NCI-H187 treated with DMSO at 0.1 percent for 48 hours (cell line): ENCODE results near the gene STX8.

Source experiments
- DNase-seq: peaks from one replicate; lab custom pipeline; 2025; lab: John Stamatoyannopoulos, UW

Gene STX8

GRCh38 chr17:9443811-9444210, 131.8 kb downstream of the STX8 start:
- no peak for DNase-seq

GRCh38 chr17:9439851-9440250, 135.8 kb downstream of the STX8 start:
- no peak for DNase-seq

- no peak for DNase-seq
Measured at GRCh38 chr17:9436630-9437029, 139.0 kb downstream of the STX8 start.

GRCh38 chr17:9435165-9435564, 140.5 kb downstream of the STX8 start:
- DNase-seq: no peak

GRCh38 chr17:9434642-9435057, 141.0 kb downstream of the STX8 start:
- DNase-seq: no peak

- DNase-seq: no peak
Measured at GRCh38 chr17:9432934-9433421, 142.6 kb downstream of the STX8 start.

- no peak for DNase-seq
Measured at GRCh38 chr17:9432134-9432885, 143.3 kb downstream of the STX8 start.

GRCh38 chr17:9431620-9432019, 144.0 kb downstream of the STX8 start:
- DNase-seq: no peak

- DNase-seq: no peak
Measured at GRCh38 chr17:9427465-9428315, 147.9 kb downstream of the STX8 start.

- DNase-seq: no peak
Measured at GRCh38 chr17:9424071-9424640, 151.5 kb downstream of the STX8 start.

- DNase-seq: no peak
Measured at GRCh38 chr17:9421525-9421924, 154.1 kb downstream of the STX8 start.

GRCh38 chr17:9419932-9420453, 155.6 kb downstream of the STX8 start:
- no peak for DNase-seq

GRCh38 chr17:9414471-9414870, 161.1 kb downstream of the STX8 start:
- no peak for DNase-seq

GRCh38 chr17:9410737-9411136, 164.9 kb downstream of the STX8 start:
- no peak for DNase-seq

GRCh38 chr17:9410301-9410700, 165.3 kb downstream of the STX8 start:
- DNase-seq: no peak

- DNase-seq: no peak
Measured at GRCh38 chr17:9409878-9410277, 165.7 kb downstream of the STX8 start.

- DNase-seq: no peak
Measured at GRCh38 chr17:9408868-9409829, 166.5 kb downstream of the STX8 start.

- no peak for DNase-seq
Measured at GRCh38 chr17:9408381-9408780, 167.2 kb downstream of the STX8 start.

- no peak for DNase-seq
Measured at GRCh38 chr17:9406046-9406606, 169.5 kb downstream of the STX8 start.

GRCh38 chr17:9403257-9403656, 172.4 kb downstream of the STX8 start:
- no peak for DNase-seq

GRCh38 chr17:9402590-9403199, 172.9 kb downstream of the STX8 start:
- no peak for DNase-seq
